Activated CD8-positive, alpha-beta memory T cell treated with anti-CD3 and anti-CD28 coated beads, Interleukin-2, amount 10 ng/mL, durations not matched to agents 7 days and 5 days (primary cell): ENCODE results near the gene IL13. TPM values are rescaled to one million over a fixed set of nuclear protein-coding genes. Genes with fewer than 3 reads are reported as not detected.

Source experiments
- ATAC-seq: fragments of 150-1000 bp; cut with Tn5 transposase; one replicate; pipeline ENCODE4 v1.10.0; 2021; ENCODE audit warnings: moderate library complexity
- CTCF ChIA-PET: fragments of 350-600 bp; sonication (Branson Sonifier 250); formaldehyde crosslinking; loops from one replicate; lab custom pipeline; 2021; ENCODE audit warnings: antibody characterized with exemption; lab: Charles Lee
- DNase-seq: peaks from one replicate; pipeline ENCODE4 v3.0.0-alpha.2; 2020
- H3K27ac Mint-ChIP-seq: one replicate; pipeline ENCODE4 v1.8.0; 2021; ENCODE audit warnings: mild to moderate bottlenecking, mixed read lengths
- H3K27me3 Mint-ChIP-seq: one replicate; pipeline ENCODE4 v1.8.0; 2021; ENCODE audit warnings: mixed read lengths
- H3K36me3 Mint-ChIP-seq: one replicate; pipeline ENCODE4 v1.8.0; 2021; ENCODE audit warnings: mild to moderate bottlenecking, mixed read lengths
- H3K4me1 Mint-ChIP-seq: one replicate; pipeline ENCODE4 v1.8.0; 2021; ENCODE audit warnings: mixed read lengths
- H3K4me3 Mint-ChIP-seq: one replicate; pipeline ENCODE4 v1.8.0; 2021; ENCODE audit warnings: mild to moderate bottlenecking, moderate library complexity, mixed read lengths
- H3K9me3 Mint-ChIP-seq: one replicate; pipeline ENCODE4 v1.8.0; 2022; ENCODE audit warnings: low read depth, mixed read lengths
- total RNA-seq, 2 experiments: library from RNA; stranded (reverse); gene quantifications; one replicate each; pipeline ENCODE4 v1.2.3, GENCODE V29; 2021

IL13 gene
- total RNA-seq, 2 experiments from 2014 or later, result 4.8 to 119 TPM

- Mint-ChIP-seq H3K9me3 (no peaks in the 10 kb centered on the region), H3K27ac (peak overlapping the region; percentile 86), H3K4me1 (peaks cover 80% of the 10 kb centered on the region), H3K27me3 (no peaks in the 10 kb centered on the region), H3K36me3 (peaks cover 52% of the 10 kb centered on the region), H3K4me3 (no peak overlapping the region)
- DNase-seq (no peak), ATAC-seq (peak; percentile 2)
- CTCF ChIA-PET, result interaction anchor here (0.8 to 4.7 kb wide), 9 partner anchors 8 to 179 kb away, joined by 3 to 16 read pairs (median 8); no protein-coding TSS in a partner anchor
These were observed 17.4 kb upstream of the IL13 start for GRCh38 chr5:132640613-132641012.

DNA sequence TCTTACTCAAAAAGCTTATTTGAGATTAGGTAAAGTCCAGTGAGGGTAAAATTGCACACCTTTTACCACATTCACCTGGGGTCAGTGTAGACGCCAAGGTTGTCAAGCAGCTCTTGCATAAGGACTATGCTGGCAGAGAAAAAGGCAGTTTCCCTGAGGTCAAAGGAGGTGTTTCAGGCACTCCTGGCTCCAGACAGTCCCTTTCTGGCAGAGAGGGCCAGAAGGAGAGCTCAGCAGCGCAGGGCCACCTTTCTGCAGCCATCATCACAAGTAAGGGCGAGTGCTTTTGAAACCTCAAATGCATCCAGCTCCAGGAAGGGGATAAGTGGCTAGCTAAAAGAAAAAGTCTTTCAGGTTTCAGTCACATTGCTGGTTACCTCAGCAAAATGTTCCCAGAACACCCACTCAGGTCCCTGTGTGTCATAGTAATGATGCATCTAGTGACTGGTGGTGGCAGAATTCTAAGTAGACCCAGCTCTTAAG, 16.7 kb upstream of the IL13 start:
- H3K27me3 Mint-ChIP-seq, result no peaks in the 10 kb centered on the region
- H3K27ac Mint-ChIP-seq, result peak overlapping the region; percentile 86
- H3K4me3 Mint-ChIP-seq, result no peak overlapping the region
- DNase-seq (peak; percentile 70), ATAC-seq (peak; percentile 65)
- H3K36me3 Mint-ChIP-seq, result peaks cover 55% of the 10 kb centered on the region
- CTCF ChIA-PET, result interaction anchor here (0.8 to 4.7 kb wide), 9 partner anchors 8 to 178 kb away, joined by 3 to 16 read pairs (median 4); partner anchors contain the start of gene CCNI2
- no peaks in the 10 kb centered on the region for H3K9me3 Mint-ChIP-seq
- H3K4me1 Mint-ChIP-seq, result peaks cover 73% of the 10 kb centered on the region

- no peak overlapping the region for H3K4me3 Mint-ChIP-seq
- peaks cover 60% of the 10 kb centered on the region for H3K36me3 Mint-ChIP-seq
- CTCF ChIA-PET, result interaction anchor here (0.8 to 4.7 kb wide), 8 partner anchors 12 to 178 kb away, joined by 3 to 16 read pairs (median 4); partner anchors contain the start of gene CCNI2
- no peaks in the 10 kb centered on the region for H3K27me3 Mint-ChIP-seq
- ATAC-seq (peak; percentile 28), DNase-seq (peak; percentile 61)
- peaks cover 68% of the 10 kb centered on the region for H3K4me1 Mint-ChIP-seq
- H3K9me3 Mint-ChIP-seq, result no peaks in the 10 kb centered on the region
- H3K27ac Mint-ChIP-seq, result peak overlapping the region; percentile 86
These were observed 16.1 kb upstream of the IL13 start for GRCh38 chr5:132641841-132642240.

DNA sequence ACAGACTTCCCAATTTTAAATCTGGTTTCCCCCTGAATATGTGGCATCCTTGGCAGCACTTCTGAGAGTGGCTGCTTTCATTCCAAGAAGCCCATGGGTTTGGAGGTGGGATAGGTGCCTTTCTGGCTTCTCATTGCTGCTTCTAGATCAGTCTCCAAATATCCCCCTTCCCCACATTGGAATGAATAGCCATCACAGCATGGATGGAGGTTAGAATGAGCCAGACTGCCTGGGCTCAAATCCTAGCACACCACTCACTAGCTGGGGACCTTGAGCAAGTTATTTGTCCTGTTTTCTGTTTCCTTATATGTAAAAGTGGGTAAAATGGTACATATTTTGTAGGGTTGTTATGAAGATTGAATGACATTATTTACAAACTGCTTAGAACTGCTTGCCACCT, 13.8 kb upstream of the IL13 start:
- Mint-ChIP-seq H3K9me3 (peaks cover 12% of the 10 kb centered on the region), H3K27me3 (no peaks in the 10 kb centered on the region), H3K4me3 (no peak overlapping the region), H3K36me3 (peaks cover 63% of the 10 kb centered on the region), H3K4me1 (peaks cover 49% of the 10 kb centered on the region), H3K27ac (no peak overlapping the region)
- CTCF ChIA-PET, result interaction anchor here (1.4 kb wide), 1 partner anchor 14 kb away, joined by 4 read pairs; no protein-coding TSS in a partner anchor
- ATAC-seq (no peak), DNase-seq (no peak)

DNA sequence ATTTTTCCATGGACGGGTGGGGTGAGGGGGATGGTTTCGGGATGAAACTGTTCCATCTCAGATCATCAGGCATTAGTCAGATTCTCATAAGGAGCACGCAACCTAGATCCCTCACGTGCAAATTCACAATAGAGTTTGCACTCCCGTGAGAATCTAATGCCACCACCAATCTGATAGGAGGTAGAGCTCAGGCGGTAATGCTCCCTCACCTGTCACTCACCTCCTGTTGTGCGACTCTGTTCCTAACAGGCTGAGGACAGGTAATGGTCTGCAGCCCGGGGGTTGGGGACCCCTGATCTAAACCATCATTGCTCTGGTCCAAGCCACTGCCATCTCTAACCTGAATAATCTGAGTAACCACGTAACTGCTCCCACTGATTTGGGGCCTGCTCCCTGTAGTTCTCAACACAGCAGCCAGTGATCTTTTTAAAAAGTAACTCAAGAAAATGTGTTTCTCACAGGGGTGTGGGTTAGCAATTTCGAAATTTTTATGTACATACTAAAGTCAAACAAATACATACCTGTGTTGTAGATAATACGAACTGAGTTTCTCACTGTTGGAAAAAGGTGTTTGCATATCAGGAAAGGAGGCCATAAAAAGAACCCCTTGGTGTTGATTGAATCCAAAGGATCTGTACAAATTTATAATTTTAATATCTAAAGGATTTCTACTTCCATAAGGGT, 11.2 kb upstream of the IL13 start:
- H3K4me3 Mint-ChIP-seq, result no peak overlapping the region

GRCh38 chr5:132647473-132647872, 10.5 kb upstream of the IL13 start:
- Mint-ChIP-seq H3K27ac (no peak overlapping the region), H3K4me1 (peaks cover 20% of the 10 kb centered on the region), H3K27me3 (no peaks in the 10 kb centered on the region), H3K4me3 (no peak overlapping the region), H3K36me3 (peaks cover 60% of the 10 kb centered on the region), H3K9me3 (peaks cover 12% of the 10 kb centered on the region)
- DNase-seq (no peak), ATAC-seq (no peak)
- CTCF ChIA-PET, result interaction anchor here (1.5 kb wide), 1 partner anchor 17 kb away, joined by 4 read pairs; no protein-coding TSS in a partner anchor

More for the DNA sequence above, 11.2 kb upstream of the IL13 start:
- Mint-ChIP-seq H3K4me1 (peaks cover 26% of the 10 kb centered on the region), H3K36me3 (peaks cover 65% of the 10 kb centered on the region), H3K27ac (no peak overlapping the region), H3K9me3 (peaks cover 12% of the 10 kb centered on the region), H3K27me3 (no peaks in the 10 kb centered on the region)
- DNase-seq (no peak), ATAC-seq (no peak)
- CTCF ChIA-PET, result interaction anchor here (1.5 kb wide), 1 partner anchor 17 kb away, joined by 4 read pairs; no protein-coding TSS in a partner anchor

DNA sequence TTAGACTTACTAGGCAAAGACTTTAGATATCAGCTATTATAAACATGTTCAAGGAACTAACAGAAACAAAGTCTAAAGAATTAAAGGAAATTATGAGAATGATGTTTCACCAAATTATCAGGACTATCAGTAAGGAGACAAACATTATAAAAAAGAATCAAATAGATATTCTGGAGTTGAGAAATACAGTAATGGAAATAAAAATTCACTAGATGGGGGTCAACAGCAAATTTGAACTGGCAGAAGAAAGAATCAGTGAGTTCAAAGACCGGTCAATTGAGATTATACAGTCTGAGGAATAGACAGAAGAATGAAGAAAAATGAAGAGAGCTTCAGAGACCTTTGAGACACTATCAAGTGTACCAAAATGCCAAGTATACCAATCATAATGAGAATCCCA, 9.6 kb upstream of the IL13 start:
- H3K4me3 Mint-ChIP-seq, result no peak overlapping the region
- H3K27ac Mint-ChIP-seq, result no peak overlapping the region
- CTCF ChIA-PET, result interaction anchor here (1.4 to 1.5 kb wide), 3 partner anchors 10 to 172 kb away, joined by 3 to 4 read pairs (median 3); no protein-coding TSS in a partner anchor
- ATAC-seq (no peak), DNase-seq (no peak)
- peaks cover 51% of the 10 kb centered on the region for H3K36me3 Mint-ChIP-seq
- peaks cover under 1% of the 10 kb centered on the region for H3K27me3 Mint-ChIP-seq
- peaks cover 12% of the 10 kb centered on the region for H3K9me3 Mint-ChIP-seq
- peaks cover 11% of the 10 kb centered on the region for H3K4me1 Mint-ChIP-seq

- CTCF ChIA-PET, result no interaction called here
- no peak overlapping the region for H3K4me3 Mint-ChIP-seq
- peaks cover 15% of the 10 kb centered on the region for H3K27me3 Mint-ChIP-seq
- no peak for DNase-seq
- ATAC-seq, result no peak
- H3K4me1 Mint-ChIP-seq, result peaks cover 14% of the 10 kb centered on the region
- H3K9me3 Mint-ChIP-seq, result peaks cover 12% of the 10 kb centered on the region
- no peak overlapping the region for H3K27ac Mint-ChIP-seq
- H3K36me3 Mint-ChIP-seq, result peaks cover 28% of the 10 kb centered on the region
These were observed 6.0 kb upstream of the IL13 start for GRCh38 chr5:132651838-132652469.

- H3K4me1 Mint-ChIP-seq, result peaks cover 26% of the 10 kb centered on the region
- H3K27me3 Mint-ChIP-seq, result peaks cover 15% of the 10 kb centered on the region
- CTCF ChIA-PET, result no interaction called here
These were observed 4.3 kb upstream of the IL13 start for GRCh38 chr5:132653716-132654115.

DNA sequence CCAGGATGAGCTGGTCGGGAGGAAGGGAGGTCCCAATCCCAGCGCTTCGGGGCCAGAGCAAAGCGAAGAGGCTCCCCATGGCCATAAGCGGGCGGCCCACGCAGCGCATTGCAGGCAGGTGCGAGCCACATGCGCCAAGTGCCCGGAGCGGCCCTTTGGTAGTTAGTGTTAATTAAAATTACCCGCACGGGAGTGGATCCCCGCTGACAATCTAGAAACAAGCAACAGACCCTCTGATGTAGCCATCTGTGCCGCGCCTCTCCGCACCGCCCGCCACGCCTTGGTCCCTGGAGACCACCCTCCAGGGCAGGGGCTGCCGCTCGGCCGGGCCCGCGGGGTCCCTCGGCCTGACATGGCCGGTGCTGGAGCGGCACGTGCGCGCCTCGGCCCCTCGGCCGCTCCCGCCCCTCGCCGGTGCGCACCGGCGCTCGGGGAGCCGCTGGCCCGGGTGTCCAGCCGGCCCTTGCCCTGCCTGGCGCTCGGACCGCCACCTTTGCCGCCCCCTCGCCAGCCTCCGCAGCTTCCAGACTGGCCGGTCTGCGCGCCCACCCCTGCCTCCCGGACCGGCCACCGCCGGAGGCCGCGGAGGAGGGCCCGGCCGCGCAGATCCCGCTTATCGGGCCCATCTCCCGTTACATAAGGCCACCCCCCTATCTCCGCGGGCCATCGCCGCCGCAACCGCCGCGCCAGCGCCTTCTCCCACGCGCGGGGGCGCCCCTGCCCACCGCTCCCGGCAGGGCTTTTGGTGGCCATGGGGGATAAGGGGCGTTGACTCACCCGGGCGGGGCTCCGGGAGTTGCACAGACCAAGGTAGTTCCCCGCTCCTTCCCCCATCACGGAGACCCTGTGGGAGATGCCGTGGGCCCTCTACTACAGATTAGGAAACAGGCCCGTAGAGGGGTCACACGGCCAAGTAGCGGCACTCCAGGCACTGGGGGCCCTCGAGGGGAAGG, 1.9 kb upstream of the IL13 start:
- Mint-ChIP-seq H3K36me3 (peaks cover 1% of the 10 kb centered on the region), H3K4me1 (peaks cover 33% of the 10 kb centered on the region), H3K27ac (peak overlapping the region; percentile 69), H3K4me3 (peak overlapping the region; percentile 39), H3K9me3 (no peaks in the 10 kb centered on the region), H3K27me3 (peaks cover 15% of the 10 kb centered on the region)
- DNase-seq (peak; percentile 61), ATAC-seq (peak; percentile 57)
- CTCF ChIA-PET, result no interaction called here

More at GRCh38 chr5:132653716-132654115, 4.3 kb upstream of the IL13 start:
- DNase-seq, result no peak
- Mint-ChIP-seq H3K4me3 (no peak overlapping the region), H3K36me3 (peaks cover 12% of the 10 kb centered on the region), H3K9me3 (peaks cover 1% of the 10 kb centered on the region), H3K27ac (no peak overlapping the region)
- ATAC-seq, result no peak

DNA sequence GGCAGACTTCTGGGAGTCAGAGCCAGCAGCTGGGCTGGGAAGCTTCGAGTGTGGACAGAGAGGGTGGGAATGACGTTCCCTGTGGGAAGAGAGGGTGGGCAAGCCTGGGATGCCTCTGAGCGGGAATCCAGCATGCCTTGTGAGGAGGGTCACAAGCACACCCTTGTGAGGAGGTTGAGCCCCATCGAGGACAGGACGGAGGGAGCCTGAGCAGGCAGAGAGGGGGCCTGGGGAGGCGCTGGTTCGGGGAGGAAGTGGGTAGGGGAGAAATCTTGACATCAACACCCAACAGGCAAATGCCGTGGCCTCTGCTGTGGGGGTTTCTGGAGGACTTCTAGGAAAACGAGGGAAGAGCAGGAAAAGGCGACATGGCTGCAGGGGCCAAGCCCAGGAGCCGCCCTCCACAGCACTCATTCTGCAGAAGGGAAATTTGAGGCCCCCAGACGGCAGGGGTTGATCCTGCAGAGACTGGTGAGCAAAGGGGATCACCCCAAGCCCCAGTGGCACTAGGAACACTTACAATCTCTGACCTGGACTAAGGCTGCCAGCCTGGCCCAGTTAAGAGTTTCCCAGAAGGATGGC, 1.1 kb upstream of the IL13 start:
- peak overlapping the region; percentile 69 for H3K27ac Mint-ChIP-seq
- no peaks in the 10 kb centered on the region for H3K9me3 Mint-ChIP-seq
- CTCF ChIA-PET, result no interaction called here
- H3K36me3 Mint-ChIP-seq, result peaks cover 1% of the 10 kb centered on the region
- H3K4me3 Mint-ChIP-seq, result peak overlapping the region; percentile 39
- peaks cover 41% of the 10 kb centered on the region for H3K4me1 Mint-ChIP-seq
- peaks cover 15% of the 10 kb centered on the region for H3K27me3 Mint-ChIP-seq
- DNase-seq, result no peak
- ATAC-seq, result peak; percentile 35
